ENCODE results near the gene PRKD2.

The PRKD2 gene

DNA sequence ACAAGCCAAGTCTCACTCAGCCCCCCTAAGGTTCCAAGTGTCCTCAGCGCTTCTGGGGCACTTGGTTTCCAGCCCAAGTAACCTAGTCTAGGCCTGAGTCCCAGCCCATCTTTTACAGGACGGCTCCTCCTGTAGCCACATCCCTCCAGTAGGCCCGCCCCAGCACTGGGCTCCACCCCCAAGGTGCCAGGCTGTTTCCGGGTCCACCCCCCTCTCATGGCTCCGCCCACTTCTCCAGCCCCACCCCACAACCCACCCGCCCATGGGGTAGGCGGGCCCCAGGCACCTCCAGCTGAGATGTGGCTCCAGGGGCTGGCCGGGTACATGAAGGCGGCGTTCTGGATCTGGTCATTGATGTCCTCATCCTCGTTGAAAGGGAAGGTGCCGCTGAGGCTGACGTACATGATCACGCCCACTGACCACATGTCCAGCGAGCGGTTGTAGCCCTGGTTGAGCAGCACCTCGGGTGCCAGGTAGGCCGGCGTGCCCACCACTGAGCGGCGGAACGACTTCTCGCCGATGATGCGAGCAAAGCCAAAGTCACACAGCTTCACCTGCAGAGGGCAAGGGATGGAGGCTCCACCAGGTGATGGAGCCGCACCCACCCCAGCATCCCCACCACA lies 38.7 kb downstream of the PRKD2 start:
- peaks cover 11% of the 10 kb centered on the region; the same call in 1 of the 2 replicates for H3K36me3 ChIP-seq (ENCODE audit: insufficient read depth, low read length)

DNA sequence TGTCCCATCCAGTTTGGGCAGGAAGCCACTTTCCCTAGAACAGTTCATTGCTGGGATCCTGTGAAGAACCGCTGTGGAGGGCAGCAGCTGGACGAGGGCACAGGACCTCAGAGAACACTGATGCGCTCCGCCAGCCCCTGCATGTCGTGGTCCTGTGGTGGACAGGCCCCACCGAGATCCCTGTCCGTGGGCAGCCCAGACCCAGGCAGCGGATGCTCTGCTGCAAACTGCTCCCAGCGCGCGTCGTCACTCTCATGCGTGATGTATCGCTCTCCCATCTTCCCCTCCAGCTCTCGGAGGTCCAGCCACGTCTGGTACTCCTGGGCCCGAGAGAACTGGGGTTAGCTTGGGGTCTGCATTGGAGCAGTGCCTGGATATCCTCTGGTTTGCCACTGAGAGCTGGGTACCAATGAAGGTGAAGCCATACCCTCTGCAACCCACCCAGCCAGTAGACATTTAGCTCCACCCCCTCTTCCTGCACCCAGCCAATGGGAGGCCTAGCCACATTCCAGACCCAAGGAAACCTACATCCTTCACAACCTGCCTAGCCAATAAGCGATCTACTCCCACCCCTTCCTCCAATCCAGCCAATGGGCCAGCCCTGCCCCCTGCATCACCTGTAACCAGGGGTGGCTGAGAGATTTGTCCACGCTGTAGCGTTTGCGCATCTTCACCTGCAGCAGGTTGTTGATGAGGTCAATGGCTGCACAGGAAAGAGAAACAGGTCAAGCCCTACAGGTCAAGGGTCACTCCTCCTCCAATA lies 42.3 kb downstream of the PRKD2 start:
- no peaks in the 10 kb centered on the region for H3K9me3 ChIP-seq (ENCODE audit: low read depth, low read length)
- DNase-seq (ENCODE audit: low read depth, low spot score): no peak
- H3K36me3 ChIP-seq (ENCODE audit: insufficient read depth, low read length): peaks cover 11% of the 10 kb centered on the region; the same call in 1 of the 2 replicates
- no peak overlapping the region for H3K4me3 ChIP-seq
- no peak for TF ChIP-seq FOXP2 (optimal IDR thresholded peaks at IDR 0.05; ENCODE audit: control extremely low read depth, extremely low read length, insufficient read depth)
- TF ChIP-seq POLR2AphosphoS5 (IDR thresholded peaks at IDR 0.05; ENCODE audit: borderline replicate concordance, low read depth, low read length): no peak
- no peak for TF ChIP-seq EZH2 (IDR thresholded peaks at IDR 0.05)
- H3K27ac ChIP-seq: no peak overlapping the region
- no peak overlapping the region for H3K9ac ChIP-seq (ENCODE audit: insufficient read length)

More for the DNA sequence above, 38.7 kb downstream of the PRKD2 start:
- no peak overlapping the region for H3K27ac ChIP-seq
- H3K9ac ChIP-seq (ENCODE audit: insufficient read length): no peak overlapping the region
- H3K4me3 ChIP-seq: no peak overlapping the region
- DNase-seq (ENCODE audit: low read depth, low spot score): no peak
- TF ChIP-seq EZH2 (IDR thresholded peaks at IDR 0.05): no peak
- TF ChIP-seq POLR2AphosphoS5 (IDR thresholded peaks at IDR 0.05; ENCODE audit: borderline replicate concordance, low read depth, low read length): no peak
- TF ChIP-seq FOXP2 (optimal IDR thresholded peaks at IDR 0.05; ENCODE audit: control extremely low read depth, extremely low read length, insufficient read depth): no peak
- H3K9me3 ChIP-seq (ENCODE audit: low read depth, low read length): no peaks in the 10 kb centered on the region

DNA sequence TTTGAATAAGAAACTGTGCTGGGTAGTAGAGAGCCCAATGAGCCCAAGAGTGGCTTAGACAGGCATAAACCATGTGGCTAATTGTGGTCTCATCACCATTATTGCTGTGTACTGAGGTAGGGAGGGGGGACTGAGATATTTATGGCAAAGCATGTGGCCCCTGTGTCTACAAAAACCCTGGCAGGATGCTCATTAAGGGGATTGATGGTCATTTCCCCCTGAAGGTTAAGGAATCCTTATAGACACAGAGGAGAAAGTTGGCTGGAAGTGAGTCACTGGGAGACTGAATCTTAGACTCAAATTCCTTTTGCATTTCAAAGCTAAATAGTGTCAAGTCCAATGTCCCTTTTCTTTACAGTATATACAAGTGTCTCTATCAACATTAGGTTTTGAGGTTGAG lies 46.1 kb downstream of the PRKD2 start:
- no peak overlapping the region for H3K27ac ChIP-seq
- TF ChIP-seq EZH2 (IDR thresholded peaks at IDR 0.05) (no peak), POLR2AphosphoS5 (IDR thresholded peaks at IDR 0.05; ENCODE audit: borderline replicate concordance, low read depth, low read length) (no peak), FOXP2 (optimal IDR thresholded peaks at IDR 0.05; ENCODE audit: control extremely low read depth, extremely low read length, insufficient read depth) (no peak)
- DNase-seq (ENCODE audit: low read depth, low spot score): no peak

DNA sequence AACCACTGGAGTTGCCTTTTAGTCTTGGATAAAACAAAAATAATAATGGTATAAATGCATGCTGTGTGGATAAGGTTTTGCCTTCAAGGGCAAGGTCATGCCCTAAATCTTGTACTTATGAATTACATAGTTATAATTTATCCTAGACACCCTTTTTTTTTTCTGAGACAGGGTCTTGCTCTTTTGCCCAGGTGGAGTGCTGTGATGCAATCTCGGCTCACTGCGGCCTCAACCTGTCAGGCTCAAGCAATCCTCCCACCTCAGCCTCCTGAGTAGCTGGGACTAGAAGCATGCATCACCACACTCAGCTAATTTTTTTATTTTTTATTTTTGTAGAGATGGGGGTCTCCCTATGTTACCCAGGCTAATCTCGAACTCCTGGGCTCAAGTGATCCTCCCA lies 48.3 kb downstream of the PRKD2 start:
- no peak for TF ChIP-seq EZH2 (IDR thresholded peaks at IDR 0.05)
- TF ChIP-seq FOXP2 (optimal IDR thresholded peaks at IDR 0.05; ENCODE audit: control extremely low read depth, extremely low read length, insufficient read depth): no peak
- no peak for TF ChIP-seq POLR2AphosphoS5 (IDR thresholded peaks at IDR 0.05; ENCODE audit: borderline replicate concordance, low read depth, low read length)
- Histone ChIP-seq H3K4me3 (no peak overlapping the region), H3K36me3 (ENCODE audit: insufficient read depth, low read length) (no peaks in the 10 kb centered on the region; the same call in 1 of the 2 replicates), H3K9ac (ENCODE audit: insufficient read length) (no peak overlapping the region), H3K27ac (no peak overlapping the region), H3K9me3 (ENCODE audit: low read depth, low read length) (no peaks in the 10 kb centered on the region)
- no peak for DNase-seq (ENCODE audit: low read depth, low spot score)

More for the DNA sequence above, 46.1 kb downstream of the PRKD2 start:
- H3K9ac ChIP-seq (ENCODE audit: insufficient read length): no peak overlapping the region
- no peaks in the 10 kb centered on the region for H3K9me3 ChIP-seq (ENCODE audit: low read depth, low read length)
- H3K36me3 ChIP-seq (ENCODE audit: insufficient read depth, low read length): peaks cover 11% of the 10 kb centered on the region; the same call in 1 of the 2 replicates
- no peak overlapping the region for H3K4me3 ChIP-seq

DNA sequence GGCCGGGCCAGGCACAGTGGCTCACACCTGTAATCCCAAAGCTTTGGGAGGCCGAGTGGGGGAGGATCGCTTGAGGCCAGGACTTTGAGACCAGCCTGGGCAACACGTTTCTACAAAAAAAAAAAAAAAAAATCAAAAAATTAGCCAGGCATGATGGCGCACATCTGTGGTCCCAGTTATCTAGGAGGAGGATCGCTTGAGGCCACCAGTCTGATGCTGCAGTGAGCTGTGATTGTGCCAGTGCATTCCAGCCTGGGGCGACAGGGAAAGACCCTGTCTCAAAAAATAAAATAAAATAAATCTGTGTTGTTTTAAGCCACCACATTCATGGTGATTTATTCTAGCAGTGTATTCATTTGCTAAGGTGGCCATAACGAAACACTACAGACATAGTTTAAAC lies 51.8 kb downstream of the PRKD2 start:
- Histone ChIP-seq H3K4me3 (no peak overlapping the region), H3K27ac (no peak overlapping the region), H3K9me3 (ENCODE audit: low read depth, low read length) (no peaks in the 10 kb centered on the region), H3K36me3 (ENCODE audit: insufficient read depth, low read length) (no peaks in the 10 kb centered on the region), H3K9ac (ENCODE audit: insufficient read length) (no peak overlapping the region)
- no peak for DNase-seq (ENCODE audit: low read depth, low spot score)
- no peak for TF ChIP-seq EZH2 (IDR thresholded peaks at IDR 0.05)
- TF ChIP-seq FOXP2 (optimal IDR thresholded peaks at IDR 0.05; ENCODE audit: control extremely low read depth, extremely low read length, insufficient read depth): no peak
- no peak for TF ChIP-seq POLR2AphosphoS5 (IDR thresholded peaks at IDR 0.05; ENCODE audit: borderline replicate concordance, low read depth, low read length)

DNA sequence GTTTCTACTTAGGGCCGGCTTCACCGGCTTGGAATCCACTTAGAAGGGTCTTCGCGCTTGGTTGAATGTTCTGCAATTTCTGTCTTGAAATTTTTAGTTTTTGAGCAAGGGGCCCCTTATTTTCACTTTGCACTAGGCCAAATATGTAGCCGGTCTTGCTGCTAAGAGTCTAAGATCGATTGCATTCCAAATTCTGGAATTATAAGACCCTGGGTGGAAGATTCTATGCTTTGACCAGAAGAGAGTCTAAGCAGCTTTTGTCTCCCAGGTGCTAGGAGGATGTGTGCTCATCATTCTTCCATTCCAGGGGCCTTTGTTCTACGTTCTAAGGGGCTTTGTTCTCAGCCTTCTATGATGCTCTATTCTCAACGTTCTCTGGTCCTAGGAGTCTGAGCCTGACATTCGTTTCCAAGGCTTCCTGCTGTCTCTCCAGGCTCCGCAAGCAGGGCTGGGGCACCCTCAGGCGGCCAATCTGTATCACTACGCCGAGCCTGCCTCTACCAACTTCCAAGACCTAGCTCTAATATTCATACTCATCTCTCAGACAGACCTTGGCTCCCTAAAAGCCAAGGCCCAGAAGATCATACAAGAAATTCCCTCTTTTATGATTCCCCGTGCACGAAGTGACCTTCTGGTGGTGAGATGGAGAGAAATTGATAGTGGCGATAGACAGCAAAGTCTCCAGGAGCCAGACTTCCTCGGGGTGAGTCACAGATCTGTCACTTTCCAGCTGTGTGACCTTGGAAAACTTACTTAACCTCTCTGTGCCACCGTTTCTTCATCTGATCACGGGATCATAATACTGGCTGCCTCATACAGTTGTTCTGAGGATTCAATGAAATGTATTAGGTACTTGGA lies 55.0 kb downstream of the PRKD2 start:
- Histone ChIP-seq H3K36me3 (ENCODE audit: insufficient read depth, low read length) (no peaks in the 10 kb centered on the region), H3K4me3 (peak overlapping the region; percentile 76), H3K9ac (ENCODE audit: insufficient read length) (no peak overlapping the region), H3K27ac (peak overlapping the region; percentile 60), H3K9me3 (ENCODE audit: low read depth, low read length) (no peaks in the 10 kb centered on the region)
- TF ChIP-seq POLR2AphosphoS5 (IDR thresholded peaks at IDR 0.05; ENCODE audit: borderline replicate concordance, low read depth, low read length) (no peak), EZH2 (IDR thresholded peaks at IDR 0.05) (no peak), FOXP2 (optimal IDR thresholded peaks at IDR 0.05; ENCODE audit: control extremely low read depth, extremely low read length, insufficient read depth) (no peak)
- DNase-seq (ENCODE audit: low read depth, low spot score): peak; percentile 66

DNA sequence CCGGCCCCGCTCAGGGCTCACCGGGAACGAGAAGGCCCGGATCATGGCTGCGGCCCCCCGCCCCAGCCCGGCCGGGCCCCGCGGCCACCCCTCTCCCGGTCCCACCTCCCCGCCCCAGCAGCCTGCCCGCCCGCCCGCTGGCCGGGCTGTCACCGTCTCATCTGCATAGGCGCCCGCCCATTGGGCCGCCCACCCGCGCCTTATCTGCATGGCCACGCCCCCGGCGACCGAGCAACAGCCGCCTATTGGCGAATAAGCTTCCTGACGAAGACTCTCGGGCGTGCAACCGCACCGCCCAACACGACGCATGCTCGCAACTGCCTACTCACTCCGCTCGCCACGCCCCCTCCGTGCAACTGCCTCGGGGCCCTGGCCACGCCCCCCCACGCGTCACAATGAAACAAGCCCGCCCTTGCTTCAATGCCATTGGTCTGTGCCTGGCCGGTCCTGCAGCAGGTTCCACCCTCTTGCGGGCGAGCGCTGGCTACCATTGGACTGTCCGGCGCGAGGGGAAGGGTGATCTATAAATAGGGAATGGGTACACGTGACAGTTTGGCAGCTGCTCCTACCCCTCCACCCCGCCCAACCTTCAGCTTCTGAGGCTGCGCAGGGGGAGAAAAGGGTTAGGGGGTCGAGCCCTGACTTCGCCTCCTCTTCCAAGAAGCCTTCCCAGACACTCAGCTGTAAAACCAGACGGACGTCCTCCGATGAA lies 55.7 kb downstream of the PRKD2 start, which contains the start of gene DACT3:
Gene DACT3, minus strand, starts transcription at position 163 of the 712 bp plus-strand sequence. Its CDS starts 118 bp downstream, at position 45.
- Histone ChIP-seq H3K9ac (ENCODE audit: insufficient read length) (no peak within 1 kb of the TSS), H3K4me3 (peak within 1 kb of the TSS; percentile 84), H3K9me3 (ENCODE audit: low read depth, low read length) (no peaks in the 10 kb centered on the region), H3K27ac (peak within 1 kb of the TSS; percentile 60), H3K36me3 (ENCODE audit: insufficient read depth, low read length) (no peaks in the 10 kb centered on the region)
- peak; percentile 91 for DNase-seq (ENCODE audit: low read depth, low spot score)
- TF ChIP-seq EZH2 (IDR thresholded peaks at IDR 0.05) (no peak), FOXP2 (optimal IDR thresholded peaks at IDR 0.05; ENCODE audit: control extremely low read depth, extremely low read length, insufficient read depth) (peak; percentile 93)
